ENCODE results near the gene SMIM41. TPM values are rescaled to one million over a fixed set of nuclear protein-coding genes. Genes with fewer than 3 reads are reported as not detected.
"Not testable (repeated sequence)": the region's sequence is repeated elsewhere in the genome, so short reads cannot be mapped to it uniquely, and the experiment has no call there.

SMIM41 gene
- total RNA-seq, 1 donor from 2014 or later: not detected

- no peak for TF ChIP-seq CTCF (conservative IDR thresholded peaks at IDR 0.05; ENCODE audit: low read depth, low read length)
- H3K4me3 ChIP-seq (ENCODE audit: low read depth, low read length): no peak overlapping the region
These were observed 13.8 kb downstream of the SMIM41 start for GRCh38 chr12:52093346-52093745.

GRCh38 chr12:52096332-52097044, 17.0 kb downstream of the SMIM41 start:
- TF ChIP-seq CTCF (conservative IDR thresholded peaks at IDR 0.05; ENCODE audit: low read depth, low read length): no peak
- DNase-seq (ENCODE audit: low read depth): no peak
- no peak overlapping the region for H3K4me3 ChIP-seq (ENCODE audit: low read depth, low read length)

More at GRCh38 chr12:52093346-52093745, 13.8 kb downstream of the SMIM41 start:
- DNase-seq (ENCODE audit: low read depth): no peak

GRCh38 chr12:52097045-52097666, 17.7 kb downstream of the SMIM41 start:
- TF ChIP-seq CTCF (conservative IDR thresholded peaks at IDR 0.05; ENCODE audit: low read depth, low read length): no peak
- no peak for DNase-seq (ENCODE audit: low read depth)

GRCh38 chr12:52104431-52105089, 25.1 kb downstream of the SMIM41 start:
- not testable (repeated sequence) for DNase-seq (ENCODE audit: low read depth)

More at GRCh38 chr12:52097045-52097666, 17.7 kb downstream of the SMIM41 start:
- H3K4me3 ChIP-seq (ENCODE audit: low read depth, low read length): no peak overlapping the region

GRCh38 chr12:52116222-52117125, 37.0 kb downstream of the SMIM41 start:
- DNase-seq (ENCODE audit: low read depth): not testable (repeated sequence)
- peak overlapping the region; percentile 49 for H3K4me3 ChIP-seq (ENCODE audit: low read depth, low read length)
- peak; percentile 36 for TF ChIP-seq CTCF (conservative IDR thresholded peaks at IDR 0.05; ENCODE audit: low read depth, low read length)

More at GRCh38 chr12:52104431-52105089, 25.1 kb downstream of the SMIM41 start:
- not testable (repeated sequence) for H3K4me3 ChIP-seq (ENCODE audit: low read depth, low read length)

- H3K4me3 ChIP-seq (ENCODE audit: low read depth, low read length): peak overlapping the region; percentile 49
- DNase-seq (ENCODE audit: low read depth): not testable (repeated sequence)
These were observed 38.4 kb downstream of the SMIM41 start for GRCh38 chr12:52117806-52118475.
